ENCODE data around the gene PDZD8. TPM values are rescaled to one million over a fixed set of nuclear protein-coding genes. Genes with fewer than 3 reads are reported as not detected.

The PDZD8 gene
- total RNA-seq, 1 donor from 2014 or later = 21.0 TPM

- Histone ChIP-seq H3K27me3 (no peaks in the 10 kb centered on the region), H3K4me1 (no peaks in the 10 kb centered on the region), H3K27ac (no peak overlapping the region), H3K9me3 (no peaks in the 10 kb centered on the region), H3K36me3 (no peaks in the 10 kb centered on the region), H3K4me3 (no peak overlapping the region)
- no peak for DNase-seq (ENCODE audit: low spot score in 2 of 2)
- TF ChIP-seq CTCF (IDR thresholded peaks at IDR 0.05) = no peak
- intact Hi-C loops (cut with DNase I) = no loop called here
These were observed 25.1 kb upstream of the PDZD8 start for GRCh38 chr10:117400329-117400728.

GRCh38 chr10:117399341-117400196 lies 24.3 kb upstream of the PDZD8 start:
- no peaks in the 10 kb centered on the region for H3K27me3 ChIP-seq
- H3K27ac ChIP-seq = no peak overlapping the region
- H3K36me3 ChIP-seq = no peaks in the 10 kb centered on the region
- DNase-seq (ENCODE audit: low spot score in 2 of 2) = no peak
- no peaks in the 10 kb centered on the region for H3K4me1 ChIP-seq
- no peak for TF ChIP-seq CTCF (IDR thresholded peaks at IDR 0.05)
- intact Hi-C loops (cut with DNase I) = no loop called here
- no peak overlapping the region for H3K4me3 ChIP-seq
- no peaks in the 10 kb centered on the region for H3K9me3 ChIP-seq

GRCh38 chr10:117398029-117398428 lies 22.8 kb upstream of the PDZD8 start:
- Histone ChIP-seq H3K27ac (no peak overlapping the region), H3K4me3 (no peak overlapping the region), H3K36me3 (no peaks in the 10 kb centered on the region), H3K27me3 (no peaks in the 10 kb centered on the region), H3K4me1 (no peaks in the 10 kb centered on the region), H3K9me3 (no peaks in the 10 kb centered on the region)
- intact Hi-C loops (cut with DNase I) = no loop called here
- no peak for TF ChIP-seq CTCF (IDR thresholded peaks at IDR 0.05)
- DNase-seq (ENCODE audit: low spot score in 2 of 2) = no peak

GRCh38 chr10:117391436-117392205 lies 16.4 kb upstream of the PDZD8 start:
- no peak for DNase-seq (ENCODE audit: low spot score in 2 of 2)
- no peak for TF ChIP-seq CTCF (IDR thresholded peaks at IDR 0.05)
- no peaks in the 10 kb centered on the region for H3K36me3 ChIP-seq
- no peaks in the 10 kb centered on the region for H3K27me3 ChIP-seq
- H3K9me3 ChIP-seq = no peaks in the 10 kb centered on the region
- intact Hi-C loops (cut with DNase I) = no loop called here
- no peak overlapping the region for H3K27ac ChIP-seq
- H3K4me1 ChIP-seq = no peaks in the 10 kb centered on the region
- no peak overlapping the region for H3K4me3 ChIP-seq

- no peak for TF ChIP-seq CTCF (IDR thresholded peaks at IDR 0.05)
- H3K4me3 ChIP-seq = no peak overlapping the region
- no peaks in the 10 kb centered on the region for H3K4me1 ChIP-seq
- DNase-seq (ENCODE audit: low spot score in 2 of 2) = no peak
- H3K27ac ChIP-seq = no peak overlapping the region
- H3K36me3 ChIP-seq = no peaks in the 10 kb centered on the region
- no peaks in the 10 kb centered on the region for H3K9me3 ChIP-seq
- intact Hi-C loops (cut with DNase I) = no loop called here
- H3K27me3 ChIP-seq = no peaks in the 10 kb centered on the region
These were observed 15.2 kb upstream of the PDZD8 start for GRCh38 chr10:117390420-117390819.

Measured in ascending aorta (tissue), 2 donors.